Gastroesophageal sphincter (tissue), 3 donors: Measurements from ENCODE around the gene ADGRD2.

Experiments used
- CTCF ChIP-seq, 4 experiments: fragments of 200-600 bp in 2 of 4; fragments of 450-650 bp in 2 of 4; sonication (generic) in 1 of 4; IDR thresholded peaks; one replicate each; pipeline ENCODE4 v1.5.1; 2017 to 2019; ENCODE audit warnings: antibody characterized with exemption in 4 of 4, mild to moderate bottlenecking in 2 of 4, moderate library complexity in 2 of 4
- POLR2A ChIP-seq, 2 donors: fragments of 450-650 bp; IDR thresholded peaks; one replicate each; pipeline ENCODE4 v1.6.1; 2017; ENCODE audit warnings: antibody characterized with exemption in 2 of 2, mild to moderate bottlenecking in 2 of 2, moderate library complexity in 1 of 2

GRCh38 chr9:124443625-124444024 lies 6.6 kb upstream of the ADGRD2 start:
- TF ChIP-seq CTCF (IDR thresholded peaks at IDR 0.05) (no peak), POLR2A (IDR thresholded peaks at IDR 0.05) (no peak)
